ENCODE data around the gene COL6A2. TPM values are rescaled to one million over a fixed set of nuclear protein-coding genes. Genes with fewer than 3 reads are reported as not detected.
"Not testable (repeated sequence)": the region's sequence is repeated elsewhere in the genome, so short reads cannot be mapped to it uniquely, and the experiment has no call there.

The COL6A2 gene
- total RNA-seq, 1 donor = 11.3 TPM

DNA sequence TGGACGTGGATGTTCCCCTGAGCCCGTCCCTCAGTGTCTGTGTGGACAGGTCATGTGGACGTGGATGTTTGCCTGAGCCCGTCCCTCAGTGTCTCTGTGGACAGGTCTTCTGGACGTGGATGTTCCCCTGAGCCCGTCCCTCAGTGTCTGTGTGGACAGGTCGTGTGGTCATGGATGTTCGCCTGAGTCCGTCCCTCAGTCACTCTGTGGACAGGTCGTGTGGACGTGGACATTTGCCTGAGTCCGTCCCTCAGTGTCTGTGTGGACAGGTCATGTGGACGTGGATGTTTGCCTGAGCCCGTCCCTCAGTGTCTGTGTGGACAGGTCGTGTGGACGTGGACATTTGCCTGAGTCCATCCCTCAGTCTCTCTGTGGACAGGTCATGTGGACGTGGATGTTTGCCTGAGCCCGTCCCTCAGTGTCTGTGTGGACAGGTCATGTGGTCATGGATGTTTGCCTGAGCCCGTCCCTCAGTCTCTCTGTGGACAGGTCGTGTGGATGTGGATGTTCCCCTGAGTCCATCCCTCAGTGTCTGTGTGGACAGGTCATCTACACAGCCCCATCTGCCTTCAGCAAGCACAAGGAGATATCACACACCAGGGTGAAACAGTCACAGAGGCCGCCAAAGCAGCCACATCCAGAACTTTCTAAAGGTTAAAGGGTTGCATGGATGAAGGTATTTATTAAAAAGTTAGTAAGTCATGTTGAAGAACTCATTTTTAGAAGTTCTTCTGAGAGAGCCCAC is 38.0 kb upstream of the COL6A2 start:
- not testable (repeated sequence) for DNase-seq (ENCODE audit: low read depth in 2 of 3, low spot score in 2 of 3)

DNA sequence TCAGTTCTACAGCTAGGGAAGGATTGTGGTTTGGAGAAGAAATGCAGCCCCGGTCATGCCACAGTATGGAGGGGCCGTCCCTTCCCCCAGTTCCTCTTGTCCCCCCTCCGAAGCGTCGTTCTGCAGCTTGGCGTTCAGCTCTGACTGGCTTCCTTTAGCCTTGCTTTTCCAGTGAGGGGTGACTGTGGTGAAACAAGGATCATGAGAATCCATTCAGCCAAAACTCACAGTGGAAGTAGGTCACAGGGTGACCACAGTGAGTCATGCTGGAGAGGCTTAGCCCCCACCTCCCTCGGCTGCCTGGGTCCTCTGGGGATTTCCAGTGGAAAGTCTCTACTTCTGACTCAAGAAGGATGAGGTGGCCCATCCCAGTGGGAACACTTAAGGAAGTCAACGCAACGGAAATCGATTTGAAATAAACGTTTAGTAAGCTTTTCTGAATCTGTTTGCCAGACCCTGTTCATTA is 37.3 kb upstream of the COL6A2 start:
- DNase-seq (ENCODE audit: low read depth in 2 of 3, low spot score in 2 of 3) = peak in 2 of 3 donors; percentile 87

DNA sequence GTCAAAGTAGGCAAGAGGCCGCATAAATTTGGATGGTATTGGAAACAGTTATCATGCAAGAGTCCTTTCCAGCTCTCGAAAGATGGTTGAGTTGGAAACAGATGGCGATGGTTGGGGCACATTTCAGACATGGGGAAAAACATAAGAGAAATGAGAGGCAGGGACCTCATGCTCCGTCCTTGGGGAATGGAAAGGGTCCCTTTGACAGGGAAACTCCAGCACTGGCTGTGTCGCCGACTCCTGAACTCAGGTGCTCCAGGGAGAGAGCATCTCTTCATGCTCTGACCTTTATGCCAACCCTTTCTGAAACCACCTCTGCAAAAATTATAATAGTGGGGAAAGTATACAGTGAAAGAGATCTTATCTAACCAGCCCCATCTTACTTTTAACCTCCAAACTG is 36.8 kb upstream of the COL6A2 start:
- no peak for DNase-seq (ENCODE audit: low read depth in 2 of 3, low spot score in 2 of 3)

DNA sequence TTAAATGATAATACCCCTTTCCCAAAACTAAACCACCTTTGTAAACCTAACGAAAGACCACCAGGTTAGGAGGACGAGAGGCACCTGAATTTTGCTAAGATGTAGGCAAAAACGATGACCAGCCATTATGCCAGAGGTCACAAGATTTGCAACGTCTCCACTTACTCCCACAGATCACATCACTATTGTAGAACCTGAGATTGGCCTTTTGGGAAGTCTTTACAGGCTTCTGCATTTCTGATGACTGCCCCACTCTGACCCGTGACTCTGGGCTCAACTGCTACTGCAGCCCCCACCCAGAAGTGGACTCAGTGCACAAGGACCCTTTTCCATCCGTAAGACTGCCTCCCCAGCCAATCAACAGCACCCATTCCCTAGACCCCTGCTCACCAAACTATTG is 36.4 kb upstream of the COL6A2 start:
- no peak for DNase-seq (ENCODE audit: low read depth in 2 of 3, low spot score in 2 of 3)

DNA sequence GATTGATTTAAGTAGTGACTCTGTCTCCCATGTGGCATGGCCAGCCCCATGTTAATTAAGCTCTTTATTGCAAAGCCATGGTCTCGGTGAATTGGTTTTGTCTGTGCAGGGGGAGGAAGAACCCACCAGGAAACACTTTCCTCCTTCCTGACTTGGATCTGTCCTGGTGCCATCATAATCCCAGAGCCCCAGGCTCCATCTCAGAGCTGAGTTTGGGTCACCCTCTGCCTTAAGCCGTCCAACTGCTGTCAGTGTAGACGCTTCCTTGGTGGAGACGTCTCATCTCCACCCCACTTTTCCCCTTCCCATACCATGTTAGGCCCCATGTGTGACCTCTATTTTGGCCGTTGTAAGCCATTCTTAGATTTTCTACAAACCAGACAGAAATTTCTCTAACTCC is 36.0 kb upstream of the COL6A2 start:
- no peak for DNase-seq (ENCODE audit: low read depth in 2 of 3, low spot score in 2 of 3)

DNA sequence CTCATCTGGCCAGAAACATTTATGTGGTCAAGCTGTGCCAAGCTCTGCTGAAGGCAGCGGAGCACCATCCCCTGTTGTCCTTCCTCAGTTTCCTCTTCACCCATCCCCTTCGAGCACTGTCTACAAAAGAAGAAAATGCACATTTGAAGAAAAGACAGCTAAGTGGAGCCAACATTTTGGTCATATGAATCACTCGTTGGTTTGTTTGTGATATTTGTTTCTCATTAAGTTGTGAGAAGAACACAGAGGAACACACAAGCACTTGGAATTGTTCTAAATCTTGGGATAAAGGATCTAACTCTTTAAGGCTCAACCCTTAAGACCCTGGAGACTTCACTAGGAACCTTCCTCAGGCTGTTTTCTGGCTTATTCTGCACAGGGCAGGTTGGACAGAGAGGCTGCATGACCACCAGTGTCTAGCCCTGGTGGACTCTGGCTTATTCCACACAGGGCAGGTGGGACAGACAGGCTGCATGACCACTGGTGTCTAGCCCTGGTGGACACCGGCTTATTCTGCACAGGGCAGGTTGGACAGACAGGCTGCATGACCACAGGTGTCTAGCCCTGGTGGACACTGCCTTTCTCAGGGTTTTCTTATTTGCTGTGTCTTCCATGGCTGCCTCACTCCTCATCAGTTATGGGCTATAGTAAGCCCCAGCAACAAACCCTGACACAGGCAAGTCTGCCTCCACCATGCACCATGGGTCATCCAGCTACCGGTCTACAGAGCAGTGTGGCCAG is 35.3 kb upstream of the COL6A2 start:
- no peak for DNase-seq (ENCODE audit: low read depth in 2 of 3, low spot score in 2 of 3)

DNA sequence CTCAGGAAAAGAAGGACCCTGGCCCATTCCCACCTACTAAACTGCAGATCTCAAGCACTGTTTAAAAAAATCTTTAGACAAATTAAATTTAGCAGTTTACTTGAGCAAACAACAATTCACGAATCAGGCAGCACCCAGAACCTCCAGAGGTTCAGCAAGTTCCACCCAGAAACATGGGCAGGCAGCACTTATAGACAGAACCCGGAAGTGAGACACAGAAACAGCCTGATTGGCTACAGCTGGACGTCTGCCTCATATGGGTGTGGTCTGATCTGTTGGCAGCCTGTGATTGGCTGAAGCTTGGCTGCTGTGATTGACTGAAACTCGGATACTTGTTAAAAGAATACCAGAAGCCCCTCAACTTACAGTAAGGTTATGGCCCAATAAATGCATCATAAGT is 34.7 kb upstream of the COL6A2 start:
- peak in 1 of 3 donors; percentile 30 for DNase-seq (ENCODE audit: low read depth in 2 of 3, low spot score in 2 of 3)

DNA sequence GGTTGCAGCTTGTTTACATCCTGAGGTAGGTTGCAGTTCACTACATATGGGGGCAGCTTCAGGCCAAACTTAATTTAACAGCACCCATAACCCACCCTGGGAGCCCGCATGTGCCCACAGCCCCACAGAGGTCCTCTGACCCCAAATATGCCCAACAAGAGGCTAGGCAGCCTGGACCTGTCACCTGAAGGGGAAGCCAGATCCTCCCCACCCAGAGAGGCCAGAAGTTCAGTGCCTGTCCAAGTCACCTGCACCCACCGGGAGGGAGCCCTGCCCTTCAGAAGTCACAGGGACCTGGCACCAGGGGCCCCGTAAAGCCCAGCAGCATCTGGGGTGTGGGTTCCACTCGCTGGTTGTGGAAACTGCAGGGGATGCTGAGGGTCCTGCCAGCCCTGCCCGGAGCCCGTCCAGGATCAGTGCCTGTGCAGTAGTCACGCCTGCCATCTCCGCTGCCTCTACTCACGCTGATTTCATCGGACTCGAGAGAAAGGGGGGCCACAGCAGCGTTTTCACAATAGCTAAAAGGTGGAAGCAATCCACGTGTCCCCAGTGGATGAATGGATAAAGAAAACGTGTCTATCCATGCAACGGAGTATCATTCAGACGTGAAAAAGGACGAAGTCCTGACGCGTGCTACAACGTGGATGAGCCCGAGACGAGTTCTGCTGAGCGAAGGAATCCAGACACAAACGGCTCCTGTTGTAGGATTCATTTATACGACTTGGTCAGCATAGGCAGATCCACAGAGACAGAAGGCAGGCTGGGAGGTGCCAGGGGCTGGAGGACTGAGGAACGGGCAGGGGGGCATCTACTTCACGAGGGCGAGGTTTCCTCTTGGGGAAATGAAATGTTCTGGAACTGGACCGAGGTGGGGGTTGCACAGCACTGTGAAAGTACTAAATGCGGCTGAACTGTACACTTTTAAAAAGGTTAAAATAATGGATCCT is 33.9 kb upstream of the COL6A2 start:
- DNase-seq (ENCODE audit: low read depth in 2 of 3, low spot score in 2 of 3) = no peak

DNA sequence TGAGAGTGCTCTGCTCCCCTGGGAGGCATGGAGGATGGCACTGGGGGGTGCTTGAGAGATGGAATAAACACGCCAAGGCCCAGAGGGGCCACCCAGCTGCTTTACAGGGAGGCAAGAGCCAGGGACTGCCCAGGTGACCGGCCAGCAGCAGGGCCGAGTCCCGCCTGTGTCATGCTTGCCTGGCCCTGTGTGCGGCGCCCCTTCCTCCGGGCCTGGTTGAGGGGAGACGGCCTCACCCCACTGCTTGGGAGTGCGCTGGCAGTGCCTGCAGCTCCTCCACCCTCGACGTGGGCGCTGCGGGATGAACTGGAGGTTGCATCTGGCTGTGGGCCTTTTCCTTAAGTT is 33.1 kb upstream of the COL6A2 start:
- no peak for DNase-seq (ENCODE audit: low read depth in 2 of 3, low spot score in 2 of 3)

DNA sequence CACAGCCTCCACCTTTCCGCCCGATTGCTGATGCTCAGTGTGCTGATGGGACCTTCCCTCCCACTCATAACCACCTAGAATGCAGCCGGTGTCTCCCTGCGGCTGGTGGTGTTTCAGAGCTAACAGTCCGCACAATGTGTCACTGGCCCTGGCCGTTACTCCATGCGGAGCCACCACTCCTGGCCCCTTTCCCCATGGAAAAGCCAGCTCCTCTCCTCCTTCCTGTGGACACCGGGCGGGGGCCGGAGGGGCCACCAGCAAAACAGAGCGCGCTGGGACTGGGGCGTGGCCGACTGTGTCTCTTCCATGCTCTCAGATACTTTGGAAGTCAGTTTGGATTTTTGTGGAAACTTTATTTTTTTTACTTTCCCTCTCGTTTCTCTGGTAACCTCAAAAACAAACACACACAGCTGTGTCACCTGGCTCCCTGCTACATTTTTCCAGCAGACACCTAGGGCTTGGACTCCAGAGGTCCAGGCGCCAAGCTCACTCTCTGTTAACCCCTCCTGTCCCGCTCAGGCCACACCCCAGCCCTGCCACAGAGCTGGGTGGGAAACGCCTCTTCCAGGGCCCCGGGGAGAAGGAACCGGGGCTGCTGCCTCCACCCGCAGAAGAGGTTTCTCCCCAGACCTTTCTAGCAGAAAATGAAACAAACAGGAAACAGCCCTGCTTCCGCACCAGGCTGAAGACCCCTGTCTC is 32.5 kb upstream of the COL6A2 start:
- DNase-seq (ENCODE audit: low read depth in 2 of 3, low spot score in 2 of 3) = peak in 1 of 3 donors; percentile 67

DNA sequence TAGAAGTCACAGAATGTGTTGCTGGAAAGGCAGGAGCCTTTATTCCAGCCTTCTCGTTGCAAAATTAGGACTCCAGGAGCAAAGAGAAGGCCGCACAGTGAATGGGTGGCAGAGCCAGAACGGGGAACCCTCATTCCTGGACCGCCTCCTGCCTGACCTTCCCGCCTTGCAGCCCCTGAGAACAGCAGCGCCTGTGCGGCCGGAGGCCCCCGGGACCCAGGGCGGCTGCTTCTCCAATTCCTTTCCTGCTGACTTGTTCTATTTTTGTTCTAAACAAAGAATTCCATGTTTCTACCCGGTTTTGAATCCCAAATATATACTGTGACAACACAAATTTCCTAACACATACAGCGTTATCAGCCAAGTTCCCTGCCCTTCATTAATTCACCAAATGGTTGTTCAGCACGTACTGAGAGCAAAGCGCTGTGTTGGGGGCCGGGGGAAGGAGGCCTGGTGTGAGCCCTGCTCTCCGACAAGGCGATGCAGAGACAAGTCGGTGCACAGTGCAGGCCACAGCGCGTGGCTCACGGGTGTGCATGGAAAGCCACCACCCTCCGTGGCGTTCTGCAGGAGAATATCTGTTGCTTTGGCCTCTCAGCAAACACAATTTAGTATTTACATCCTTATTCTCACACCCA is 31.9 kb upstream of the COL6A2 start:
- DNase-seq (ENCODE audit: low read depth in 2 of 3, low spot score in 2 of 3) = no peak

DNA sequence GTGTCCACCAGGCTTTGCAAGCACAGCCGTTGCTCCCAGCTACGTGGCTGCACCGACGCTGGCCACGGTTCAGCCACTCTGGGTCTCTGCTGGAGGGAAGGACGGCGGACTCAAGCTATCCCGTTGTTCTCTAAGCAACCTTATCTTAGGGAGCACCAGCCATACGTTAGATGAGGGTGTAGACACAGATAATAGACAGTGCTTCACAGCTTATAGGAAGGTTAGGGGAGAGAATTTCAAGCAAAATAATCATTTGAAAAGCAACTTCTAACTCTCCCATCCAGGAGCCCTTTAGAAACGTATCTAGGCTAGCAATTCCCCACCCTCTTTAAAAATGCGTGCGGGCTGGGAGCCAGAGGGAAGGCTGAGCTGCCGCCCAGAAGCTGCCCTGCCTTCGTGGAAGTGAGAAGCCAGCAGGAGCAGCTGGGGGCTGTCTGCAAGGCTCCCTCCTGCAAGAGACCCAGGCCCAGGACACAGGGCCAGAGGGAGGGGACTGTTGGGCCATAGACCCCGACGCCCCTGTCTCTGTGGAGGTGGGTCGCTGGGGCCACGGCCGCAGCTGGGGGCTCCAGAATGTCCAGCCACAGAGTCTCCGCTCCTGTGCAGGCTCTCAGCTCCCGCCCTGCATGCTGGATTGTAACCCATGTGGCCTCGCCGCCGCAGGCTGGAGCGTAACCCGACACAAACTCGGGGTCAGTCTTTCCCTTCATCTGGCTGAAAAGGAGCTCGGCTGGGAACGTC is 31.2 kb upstream of the COL6A2 start:
- no peak for DNase-seq (ENCODE audit: low read depth in 2 of 3, low spot score in 2 of 3)

DNA sequence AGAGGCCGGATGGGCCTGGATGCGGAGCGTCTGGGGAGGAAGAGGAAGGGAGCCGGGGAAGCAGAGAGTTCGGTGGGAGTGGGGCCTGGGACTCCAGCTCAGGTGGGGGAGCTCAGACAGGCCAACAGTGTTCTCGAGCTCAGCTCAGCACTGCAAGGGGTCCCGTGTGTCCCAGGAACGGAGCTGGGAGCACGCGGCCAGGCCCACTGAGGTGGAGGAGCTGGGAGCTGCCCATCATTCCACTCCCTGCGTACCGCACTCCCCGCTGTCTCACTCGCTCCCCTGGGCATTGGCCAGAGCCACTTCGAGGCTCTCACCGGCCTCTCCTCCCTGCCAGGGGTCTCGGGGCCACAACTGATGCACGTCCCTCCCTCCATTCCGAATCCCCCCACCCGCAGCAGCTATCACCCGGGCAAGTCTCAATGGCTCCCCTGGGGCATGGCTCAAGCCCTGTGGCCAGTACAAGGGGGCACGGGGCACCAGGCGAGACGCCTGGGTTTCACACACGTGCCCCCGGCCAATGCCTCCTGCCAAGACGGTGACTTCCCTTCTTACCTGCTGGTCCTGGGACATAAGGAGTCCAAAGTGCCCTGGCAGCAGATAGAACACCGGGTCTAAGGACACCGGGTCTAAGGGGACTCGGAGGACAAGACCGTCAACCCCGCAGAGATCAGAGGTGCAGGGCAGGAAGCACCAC is 30.3 kb upstream of the COL6A2 start:
- no peak for DNase-seq (ENCODE audit: low read depth in 2 of 3, low spot score in 2 of 3)

DNA sequence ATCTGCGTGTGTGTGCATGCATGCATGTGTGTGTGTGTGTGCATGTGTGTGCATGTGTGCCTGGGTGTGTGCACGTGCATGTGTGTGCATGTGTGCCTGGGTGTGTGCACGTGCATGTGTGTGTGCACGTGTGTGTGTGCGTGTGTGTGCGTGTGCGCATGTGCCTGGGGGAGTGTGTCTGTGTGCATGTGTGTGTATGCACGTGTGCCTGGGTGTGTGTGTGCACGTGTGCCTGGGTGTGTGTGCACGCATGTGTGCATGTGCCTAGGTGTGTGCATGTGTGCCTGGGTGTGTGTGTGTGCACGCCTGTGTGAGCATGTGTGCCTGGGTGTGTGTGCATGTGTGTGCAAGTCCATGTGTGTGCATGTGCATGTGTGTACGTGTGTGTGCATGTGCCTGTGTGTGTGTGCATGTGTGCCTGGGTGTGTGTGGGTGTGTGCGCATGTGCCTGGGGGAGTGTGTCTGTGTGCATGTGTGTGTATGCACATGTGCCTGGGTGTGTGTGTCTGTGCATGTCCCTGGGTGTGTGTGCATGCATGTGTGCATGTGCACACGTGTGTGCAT is 29.3 kb upstream of the COL6A2 start:
- no peak for DNase-seq (ENCODE audit: low read depth in 2 of 3, low spot score in 2 of 3)

DNA sequence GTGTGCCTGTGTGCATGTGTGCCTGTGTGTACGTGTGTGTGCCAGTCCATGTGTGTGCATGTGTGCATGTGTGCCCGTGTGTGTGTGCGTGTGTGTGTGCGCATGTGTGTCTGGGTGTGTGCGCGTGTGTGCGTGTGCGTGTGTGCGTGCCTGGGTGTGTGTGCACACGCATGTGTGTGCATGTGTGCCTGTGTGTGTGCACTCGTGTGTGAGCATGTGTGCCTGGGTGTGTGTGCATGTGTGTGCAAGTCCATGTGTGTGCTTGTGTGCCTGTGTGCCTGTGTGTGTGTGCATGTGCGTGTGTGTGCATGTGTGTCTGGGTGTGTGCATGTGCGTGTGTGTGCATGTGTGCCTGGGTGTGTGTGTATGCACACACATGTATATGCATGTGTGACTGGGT is 28.7 kb upstream of the COL6A2 start:
- DNase-seq (ENCODE audit: low read depth in 2 of 3, low spot score in 2 of 3) = no peak

DNA sequence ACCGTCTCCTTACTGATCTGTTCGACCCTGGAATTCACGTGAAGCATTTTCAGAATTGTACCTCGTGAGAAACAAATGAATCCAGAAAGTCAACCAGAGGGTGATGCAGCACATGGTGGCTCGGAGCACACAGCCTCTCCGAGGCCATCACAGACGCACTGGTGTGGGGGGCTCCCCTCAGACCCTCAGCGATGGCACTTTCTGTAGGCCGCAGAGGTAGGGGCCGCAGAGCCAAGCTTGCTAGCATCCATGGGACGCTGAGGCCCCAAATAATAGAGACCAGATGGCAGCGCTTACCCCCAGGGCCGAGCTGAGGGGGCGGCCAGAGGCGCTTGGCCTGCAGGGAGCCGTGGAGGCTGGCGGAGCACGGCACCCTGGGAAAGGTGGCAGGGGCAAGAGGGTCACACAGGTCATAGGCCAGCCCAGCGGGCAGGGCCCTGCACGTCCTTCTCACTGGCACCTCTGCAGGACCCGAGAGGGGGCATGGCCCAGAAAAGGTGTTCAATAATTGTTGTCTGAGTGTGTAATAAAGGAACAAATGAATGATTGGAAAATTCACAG is 28.1 kb upstream of the COL6A2 start:
- DNase-seq (ENCODE audit: low read depth in 2 of 3, low spot score in 2 of 3) = no peak

DNA sequence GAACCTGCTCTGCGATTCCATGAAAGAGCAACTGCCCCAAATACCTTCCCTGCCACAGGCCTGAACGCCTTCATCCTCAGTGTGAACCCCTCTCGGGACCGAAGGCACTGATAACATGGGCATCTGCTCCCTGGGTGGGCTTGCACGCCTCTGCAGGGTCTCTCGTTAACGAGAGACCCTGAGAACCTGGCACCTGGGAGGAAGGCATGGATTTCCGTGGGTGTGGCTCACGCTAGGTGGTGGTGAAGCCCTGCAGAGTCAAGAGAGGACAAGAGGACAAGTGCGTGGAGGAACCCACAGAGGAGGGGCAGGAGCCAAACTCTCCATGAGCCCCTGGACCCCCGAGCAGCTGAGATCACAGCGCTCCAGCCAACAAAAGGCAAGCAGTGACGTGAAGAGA is 26.8 kb upstream of the COL6A2 start:
- DNase-seq (ENCODE audit: low read depth in 2 of 3, low spot score in 2 of 3) = no peak

DNA sequence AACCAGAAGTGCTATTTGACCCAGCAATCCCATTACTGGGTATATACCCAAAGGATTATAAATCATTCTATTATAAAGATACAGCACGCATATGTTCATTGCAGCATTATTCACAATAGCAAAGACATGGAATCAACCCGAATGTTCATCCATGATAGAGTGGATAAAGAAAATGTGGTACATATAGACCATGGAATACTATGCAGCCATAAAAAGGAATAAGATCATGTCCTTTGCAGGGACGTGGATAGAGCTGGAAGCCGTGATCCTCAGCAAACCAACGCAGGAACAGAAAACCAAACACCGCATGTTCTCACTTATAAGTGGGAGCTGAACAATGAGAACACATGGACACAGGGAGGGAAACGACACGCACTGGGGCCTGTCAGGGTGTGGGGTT is 21.2 kb upstream of the COL6A2 start:
- DNase-seq (ENCODE audit: low read depth in 2 of 3, low spot score in 2 of 3) = not testable (repeated sequence)
